ENCODE data around the gene KRT12.

- no peak for TF ChIP-seq TCF12 (IDR thresholded peaks at IDR 0.05)
- TF ChIP-seq CTCF (IDR thresholded peaks at IDR 0.05), result no peak
- TF ChIP-seq PBX3 (IDR thresholded peaks at IDR 0.05), result no peak
- TF ChIP-seq POLR2AphosphoS5 (IDR thresholded peaks at IDR 0.05; ENCODE audit: low read depth, low read length), result no peak
- TF ChIP-seq RXRA (IDR thresholded peaks at IDR 0.05; ENCODE audit: borderline replicate concordance, low read depth), result no peak
- no peak for TF ChIP-seq REST (IDR thresholded peaks at IDR 0.05; ENCODE audit: low read depth, low read length)
- TF ChIP-seq NFIC (IDR thresholded peaks at IDR 0.05; ENCODE audit: borderline replicate concordance), result no peak
- TF ChIP-seq IRF3 (IDR thresholded peaks at IDR 0.05; ENCODE audit: low read depth, low read length), result no peak
- no peak for TF ChIP-seq MXI1 (IDR thresholded peaks at IDR 0.05; ENCODE audit: low read depth, low read length)
- no peak for TF ChIP-seq GATA2 (CRISPR knock-in tag; IDR thresholded peaks at IDR 0.05)
- no peak for TF ChIP-seq RAD21 (IDR thresholded peaks at IDR 0.05; ENCODE audit: low read length)
- TF ChIP-seq USF1 (IDR thresholded peaks at IDR 0.05; ENCODE audit: borderline replicate concordance, low read depth), result no peak
- TF ChIP-seq ZBTB33 (IDR thresholded peaks at IDR 0.05; ENCODE audit: borderline replicate concordance, low read depth), result no peak
- no peak for TF ChIP-seq GABPA (IDR thresholded peaks at IDR 0.05; ENCODE audit: low read depth)
Measured at GRCh38 chr17:40815381-40815780, 51.6 kb downstream of the KRT12 start.

All from SK-N-SH (cell line).